Colon (tissue), 2 donors: ENCODE results near the gene SYF2.
"Not testable (repeated sequence)": the region's sequence is repeated elsewhere in the genome, so short reads cannot be mapped to it uniquely, and the experiment has no call there.

Experiments used
- FAIRE-seq: peaks from 2 replicates; lab custom pipeline; 2012; peaks lifted over from hg19 to GRCh38; lab: Jason Lieb, UNC
- donor health status: control.
- donor health status: control.

Gene SYF2

GRCh38 chr1:25246600-25247023 is 14.3 kb upstream of the SYF2 start:
- FAIRE-seq: no peak

GRCh38 chr1:25245809-25246599 is 13.7 kb upstream of the SYF2 start:
- FAIRE-seq: no peak

GRCh38 chr1:25245393-25245792 is 13.1 kb upstream of the SYF2 start:
- no peak for FAIRE-seq

GRCh38 chr1:25243907-25244306 is 11.6 kb upstream of the SYF2 start:
- FAIRE-seq: no peak

- no peak for FAIRE-seq
These were observed 7.6 kb upstream of the SYF2 start for GRCh38 chr1:25239681-25240541.

- no peak for FAIRE-seq
These were observed 5.7 kb upstream of the SYF2 start for GRCh38 chr1:25238046-25238445.

GRCh38 chr1:25236261-25236660 is 4.0 kb upstream of the SYF2 start:
- not testable (repeated sequence) for FAIRE-seq

- FAIRE-seq: not testable (repeated sequence)
These were observed 3.1 kb upstream of the SYF2 start for GRCh38 chr1:25235411-25235810.

- no peak for FAIRE-seq
These were observed 823 bp upstream of the SYF2 start for GRCh38 chr1:25232866-25233784.

- no peak for FAIRE-seq
These were observed 8.8 kb downstream of the SYF2 start for GRCh38 chr1:25223471-25223870.

- no peak for FAIRE-seq
These were observed 9.7 kb downstream of the SYF2 start for GRCh38 chr1:25222606-25223005.

- no peak for FAIRE-seq
These were observed 11.6 kb downstream of the SYF2 start for GRCh38 chr1:25220666-25221065.

- FAIRE-seq: no peak
These were observed 12.5 kb downstream of the SYF2 start for GRCh38 chr1:25219661-25220251.

- FAIRE-seq: no peak
These were observed 14.6 kb downstream of the SYF2 start for GRCh38 chr1:25217598-25218232.

- FAIRE-seq: no peak
These were observed 15.3 kb downstream of the SYF2 start for GRCh38 chr1:25217015-25217414.

- FAIRE-seq: no peak
These were observed 16.2 kb downstream of the SYF2 start for GRCh38 chr1:25216123-25216522.

GRCh38 chr1:25212725-25213124 is 19.6 kb downstream of the SYF2 start:
- no peak for FAIRE-seq

GRCh38 chr1:25210728-25211127 is 21.6 kb downstream of the SYF2 start:
- no peak for FAIRE-seq

- FAIRE-seq: no peak
These were observed 22.8 kb downstream of the SYF2 start for GRCh38 chr1:25209516-25209915.

GRCh38 chr1:25208561-25209222 is 23.6 kb downstream of the SYF2 start:
- FAIRE-seq: no peak

- peak; percentile 14 for FAIRE-seq
These were observed 24.2 kb downstream of the SYF2 start for GRCh38 chr1:25208092-25208491.
